Astrocyte of the cerebellum (primary cell): Measurements from ENCODE around the gene RNF114.
A peak's percentile ranks its signal among the peaks of the same experiment; 100 is the strongest.

Experiments
- DNase-seq: peaks from one replicate; pipeline ENCODE4 v3.0.0-alpha.2; 2011; ENCODE audit warnings: low read depth
- H3K4me3 ChIP-seq: 2 replicates; pipeline ENCODE4 v1.5.1; 2011; ENCODE audit warnings: mild to moderate bottlenecking, low read depth, low read length, moderate library complexity
- CTCF ChIP-seq: IDR thresholded peaks from 2 replicates; pipeline ENCODE4 v1.5.1; 2012; ENCODE audit warnings: low read length, low read depth, moderate library complexity, mild to moderate bottlenecking; ENCODE audit errors: missing control alignments
- in situ Hi-C: cut with HindIII; loops from 2 replicates; pipeline ENCODE4 v1.10.0; 2017; ENCODE audit warnings: low sequenced_read_pairs

RNF114 gene

GRCh38 chr20:49936153-49937026 lies at the start of gene RNF114:
TSS of gene RNF114 (plus strand) at chr20:49936397. CDS start at chr20:49936413, 16 bp downstream.
- H3K4me3 ChIP-seq: peak within 1 kb of the TSS; percentile 82
- in situ Hi-C loops: no loop called here
- TF ChIP-seq CTCF: no peak
- peak; percentile 78 for DNase-seq

- no peak for TF ChIP-seq CTCF
- no peak for DNase-seq
- H3K4me3 ChIP-seq: no peak overlapping the region
- in situ Hi-C loops: no loop called here
These were observed 49.5 kb upstream of the RNF114 start for GRCh38 chr20:49886571-49887213.

- no peak for DNase-seq
- TF ChIP-seq CTCF: no peak
These were observed 48.7 kb upstream of the RNF114 start for GRCh38 chr20:49887251-49888211.

GRCh38 chr20:49888212-49889000 lies 47.8 kb upstream of the RNF114 start:
- TF ChIP-seq CTCF: peak; percentile 93
- no peak overlapping the region for H3K4me3 ChIP-seq
- in situ Hi-C loops: no loop called here
- DNase-seq: peak; percentile 31

More at GRCh38 chr20:49887251-49888211, 48.7 kb upstream of the RNF114 start:
- in situ Hi-C loops: no loop called here
- no peak overlapping the region for H3K4me3 ChIP-seq

GRCh38 chr20:49889001-49889934 lies 46.9 kb upstream of the RNF114 start:
- in situ Hi-C loops: no loop called here

More at GRCh38 chr20:49889001-49889934, 46.9 kb upstream of the RNF114 start:
- no peak overlapping the region for H3K4me3 ChIP-seq
- no peak for TF ChIP-seq CTCF
- no peak for DNase-seq
